ENCODE results near the gene MTA3.
"Not testable (repeated sequence)": the region's sequence is repeated elsewhere in the genome, so short reads cannot be mapped to it uniquely, and the experiment has no call there.

Gene MTA3

DNA sequence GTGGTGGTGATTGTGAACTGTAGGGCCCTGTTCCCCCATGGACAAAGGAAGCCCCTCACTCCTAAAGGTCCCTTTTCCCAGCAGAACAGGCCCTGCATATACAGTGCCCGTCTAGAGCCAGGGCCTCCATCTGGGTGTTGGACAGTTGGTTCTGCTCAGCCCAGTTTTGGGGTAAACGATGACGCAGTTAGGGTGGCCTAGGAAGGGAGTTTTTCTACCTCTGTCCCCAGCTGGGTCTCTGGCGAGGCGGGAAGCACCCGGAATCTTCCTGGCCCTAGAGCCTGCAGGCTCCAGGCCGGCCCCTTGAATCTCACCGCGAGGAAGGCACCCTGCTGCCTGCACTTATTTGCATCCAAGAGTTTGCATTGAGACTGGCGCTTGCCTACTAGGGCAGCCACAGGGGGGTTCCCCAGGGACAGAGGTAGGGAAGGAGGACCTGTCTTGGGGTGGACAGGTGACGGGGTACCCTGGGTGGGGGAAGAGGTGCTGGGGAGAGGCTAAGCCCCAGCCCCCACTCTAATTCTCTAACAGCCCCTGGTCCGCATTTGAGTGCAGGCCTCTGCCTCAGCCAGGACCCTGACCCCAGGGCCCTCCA is 529 bp upstream of the MTA3 start:
- ATAC-seq: peak; percentile 51

DNA sequence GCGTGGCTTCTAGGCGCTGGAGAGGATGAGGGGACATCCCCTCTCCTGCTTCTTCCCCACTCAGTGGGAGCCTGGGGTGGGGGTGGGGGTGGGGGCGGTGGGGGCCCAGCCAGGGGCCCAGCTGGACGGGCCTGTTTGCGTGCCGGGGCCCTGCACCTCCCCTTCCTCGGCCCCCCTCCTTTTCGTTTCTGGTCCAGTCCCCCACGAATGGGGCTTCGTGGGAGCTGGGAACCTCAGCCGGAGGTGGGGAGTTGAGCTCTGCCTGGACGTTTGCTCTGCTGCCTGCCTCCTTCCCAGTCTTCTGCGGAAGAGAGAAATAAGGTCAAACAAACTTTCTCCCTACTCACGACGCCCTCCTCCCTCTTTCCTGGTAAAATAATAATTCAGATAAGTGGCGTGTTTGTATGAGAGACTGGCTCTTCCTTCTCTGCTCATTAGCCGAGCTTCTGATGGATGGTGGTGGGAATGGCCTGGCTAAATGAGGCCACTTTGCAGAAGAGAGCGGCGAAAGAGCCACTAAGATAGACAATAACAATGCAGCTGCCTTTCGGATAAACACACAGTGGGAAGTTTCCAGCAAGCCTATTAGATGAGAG is 782 bp downstream of the MTA3 start:
- ATAC-seq (peak; percentile 4), DNase-seq (peak; percentile 25)

More for the DNA sequence above, 529 bp upstream of the MTA3 start:
- DNase-seq: peak; percentile 15

DNA sequence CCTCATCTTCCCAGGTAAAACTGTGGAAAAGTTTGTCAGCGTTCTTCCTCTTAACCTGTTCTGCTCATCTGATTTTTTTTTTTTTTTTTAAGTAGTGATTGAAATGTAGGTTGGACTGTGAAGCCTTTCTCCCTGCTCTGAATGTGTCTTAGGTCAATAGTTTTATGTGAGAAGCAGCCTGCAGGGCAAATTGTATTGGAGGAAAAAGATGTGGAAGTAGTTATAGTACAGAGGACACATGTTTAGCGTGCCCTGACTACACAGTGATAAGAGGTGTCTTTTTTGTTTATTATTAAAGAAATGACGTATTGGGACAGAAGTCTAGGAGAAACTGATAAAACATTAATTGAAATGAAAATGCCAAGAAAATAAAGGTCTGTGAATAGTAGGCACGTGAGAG is 1.5 kb downstream of the MTA3 start:
- no peak for ATAC-seq
- DNase-seq: no peak

DNA sequence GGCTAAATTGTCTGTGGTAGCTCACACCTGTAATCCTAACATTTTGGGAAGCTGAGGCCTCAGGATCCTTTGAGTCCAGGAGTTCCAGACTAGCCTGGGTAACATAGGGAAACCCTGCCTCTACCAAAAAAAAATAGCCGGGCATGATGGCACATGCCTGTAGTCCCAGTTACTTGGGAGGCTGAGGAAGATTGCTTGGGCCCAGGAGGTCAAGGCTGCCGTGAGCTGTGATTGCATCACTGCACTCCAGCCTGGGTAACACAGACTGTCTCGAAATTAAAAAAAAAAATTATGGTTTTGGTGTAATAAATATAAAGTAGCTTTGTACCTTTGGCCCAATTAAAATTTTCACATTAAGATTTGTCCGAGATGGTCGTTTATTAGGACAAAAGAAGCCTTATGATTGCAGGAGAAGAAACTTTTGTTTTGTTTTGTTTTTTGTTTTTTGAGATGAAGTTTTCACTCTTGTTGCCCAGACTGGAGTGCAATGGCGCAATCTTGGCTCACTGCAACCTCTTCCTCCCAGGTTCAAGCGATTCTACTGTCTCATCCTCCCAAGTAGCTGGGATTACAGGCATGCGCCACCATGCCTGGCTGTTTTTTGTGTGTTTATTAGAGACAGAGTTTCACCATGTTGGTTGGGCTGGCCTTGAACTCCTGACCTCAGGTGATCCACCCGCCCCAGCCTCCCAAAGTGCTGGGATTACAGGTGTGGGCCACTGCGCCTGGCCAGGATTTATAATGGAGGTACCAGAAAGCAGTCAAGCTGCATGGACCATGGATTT is 4.1 kb downstream of the MTA3 start:
- no peak for ATAC-seq
- no peak for DNase-seq

DNA sequence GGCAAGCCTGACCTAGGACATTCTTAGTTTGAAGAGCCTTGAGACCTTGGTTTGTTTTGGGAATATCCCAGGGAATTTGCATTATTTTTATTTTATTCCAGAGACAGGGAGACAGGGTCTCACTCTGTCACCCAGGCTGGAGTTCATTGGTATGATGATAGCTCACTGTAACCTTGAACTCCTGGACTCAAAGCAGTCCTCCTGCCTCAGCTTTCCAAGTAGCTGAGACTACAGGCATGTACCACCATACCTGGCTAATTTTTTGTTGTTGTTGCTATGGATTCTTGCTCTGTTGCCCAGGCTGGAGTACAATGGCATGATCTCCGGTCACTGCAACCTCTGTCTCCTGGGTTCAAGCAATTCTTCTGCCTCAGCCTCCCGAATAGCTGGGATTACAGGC is 4.8 kb downstream of the MTA3 start:
- ATAC-seq (no peak), DNase-seq (no peak)

DNA sequence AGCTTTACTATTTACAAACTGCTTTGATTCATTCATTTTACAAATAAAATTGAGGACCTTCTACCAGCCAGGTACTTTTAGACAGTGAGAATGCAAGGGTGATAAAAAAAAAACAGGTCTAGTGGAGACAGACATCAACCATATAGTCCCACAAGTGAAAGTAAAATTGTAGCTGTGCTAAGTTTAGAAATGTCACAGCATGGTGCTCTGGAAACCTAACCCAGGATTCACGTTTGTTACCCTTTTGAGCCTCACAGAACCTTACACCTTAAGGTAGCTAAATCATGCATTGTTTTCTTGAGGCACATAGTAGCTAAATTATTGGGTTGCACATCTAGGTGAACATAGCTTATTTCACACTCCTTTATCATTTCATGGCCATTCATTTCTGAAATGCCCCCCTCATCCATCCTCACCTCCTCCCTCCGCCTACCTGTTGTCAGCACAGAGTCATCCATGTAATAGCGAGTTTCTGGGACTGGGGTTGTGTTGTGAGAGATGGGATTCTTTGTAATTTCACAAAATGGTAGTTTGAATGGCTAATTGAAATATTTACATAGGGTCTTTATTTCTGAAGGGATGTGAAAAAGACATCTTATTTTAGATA is 7.1 kb downstream of the MTA3 start:
- ATAC-seq (peak; percentile 36), DNase-seq (no peak)

DNA sequence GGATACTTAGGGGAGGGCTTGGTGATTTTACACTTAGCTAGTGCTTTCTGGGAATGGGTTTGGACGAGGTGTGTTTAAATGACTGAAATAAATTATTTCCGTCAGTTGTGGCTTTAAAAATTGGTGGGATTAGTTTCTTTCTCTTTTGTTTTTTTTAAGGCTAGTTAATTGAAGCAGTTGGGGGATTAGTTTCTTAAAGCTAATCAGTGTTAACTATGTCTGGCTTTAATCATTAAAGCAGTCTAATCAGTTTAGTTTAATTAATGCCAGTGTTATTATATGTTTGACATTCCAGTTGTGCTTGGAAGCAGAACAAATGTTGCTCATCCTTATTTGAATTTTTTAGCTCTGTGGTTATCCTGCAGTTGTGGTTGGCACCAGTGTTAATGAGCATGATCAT is 10.2 kb downstream of the MTA3 start:
- DNase-seq (no peak), ATAC-seq (no peak)

DNA sequence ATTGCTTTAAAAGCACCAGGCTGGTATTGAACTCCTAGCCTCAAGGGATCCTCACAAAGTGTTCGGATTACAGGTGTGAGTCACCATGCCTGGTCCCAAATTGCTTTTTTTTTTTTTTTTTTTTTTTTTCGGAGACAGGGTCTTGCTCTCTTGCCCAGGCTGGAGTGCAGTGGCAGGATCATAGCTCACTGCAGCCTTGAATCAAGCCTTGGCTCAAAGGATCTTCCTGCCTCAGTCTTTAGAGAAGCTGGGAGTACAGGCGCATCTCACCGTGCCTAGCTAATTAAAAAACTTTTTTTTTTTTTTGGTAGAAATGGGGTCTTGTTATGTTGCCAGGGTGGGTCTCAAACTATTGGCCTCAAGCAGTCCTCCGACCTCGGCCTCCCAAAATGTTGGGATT is 12.8 kb downstream of the MTA3 start:
- no peak for ATAC-seq
- DNase-seq: no peak

DNA sequence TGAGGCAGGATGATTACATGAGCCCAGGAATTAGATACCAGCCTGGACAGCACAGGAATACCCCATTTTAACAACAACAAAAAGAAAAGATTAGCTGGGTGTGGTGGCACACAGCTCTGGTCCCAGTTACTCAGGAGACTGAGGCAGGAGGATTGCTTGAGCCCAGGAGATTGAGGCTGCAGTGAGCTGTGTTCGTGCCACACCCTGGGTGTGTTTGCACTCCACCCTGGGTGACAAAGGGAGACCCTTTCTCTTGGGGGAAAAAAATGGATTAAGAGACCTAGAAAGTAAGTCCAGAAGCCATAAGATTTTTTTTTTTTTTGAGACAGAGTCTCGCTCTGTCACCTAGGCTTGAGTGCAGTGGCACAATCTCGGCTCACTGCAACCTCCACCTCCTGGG is 16.2 kb downstream of the MTA3 start:
- not testable (repeated sequence) for DNase-seq, ATAC-seq

DNA sequence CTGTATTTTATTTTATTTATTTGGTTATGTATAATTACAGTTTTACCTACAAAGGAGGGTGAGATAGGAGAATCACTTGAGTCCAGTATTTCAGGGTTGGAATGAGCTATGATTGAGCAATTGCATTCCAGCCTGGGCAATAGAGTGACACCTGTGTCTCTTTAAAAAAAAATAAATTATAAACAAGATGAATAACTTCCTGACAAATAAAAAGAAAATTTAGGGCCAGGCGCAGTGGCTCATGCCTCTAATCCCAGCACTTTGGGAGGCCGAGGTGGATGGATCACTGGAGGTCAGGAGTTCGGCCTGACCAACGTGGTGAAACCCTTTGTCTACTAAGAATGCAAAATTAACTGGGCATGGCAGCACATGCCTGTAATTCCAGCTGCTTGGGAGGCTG is 17.3 kb downstream of the MTA3 start:
- no peak for ATAC-seq
- no peak for DNase-seq

DNA sequence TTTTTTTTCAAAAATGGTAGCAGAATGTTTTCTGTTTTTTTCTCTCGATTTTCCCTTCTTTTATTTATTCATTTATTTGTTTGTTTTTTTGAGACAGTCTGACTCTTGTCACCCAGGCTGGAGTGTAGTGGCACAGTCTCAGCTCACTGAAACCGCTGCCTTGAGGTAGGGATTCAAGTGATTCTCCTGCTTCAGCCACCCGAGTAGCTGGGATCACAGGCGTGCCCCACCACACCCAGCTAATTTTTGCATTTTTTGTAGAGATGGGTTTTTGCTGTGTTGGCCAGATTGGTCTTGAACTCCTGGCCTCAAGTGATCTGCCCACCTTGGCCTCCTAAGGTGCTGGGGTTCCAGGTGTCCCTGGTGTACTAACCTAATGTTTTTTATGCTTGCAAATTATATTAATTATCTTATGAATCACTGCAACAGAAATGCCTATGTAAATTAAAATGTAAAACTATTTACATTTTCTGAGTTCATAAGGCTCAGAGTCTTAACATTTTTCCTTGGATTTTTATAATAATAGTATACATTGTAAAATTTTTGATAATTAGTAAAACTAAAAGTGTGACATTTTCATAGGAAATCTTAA is 19.2 kb downstream of the MTA3 start:
- DNase-seq (no peak), ATAC-seq (no peak)

DNA sequence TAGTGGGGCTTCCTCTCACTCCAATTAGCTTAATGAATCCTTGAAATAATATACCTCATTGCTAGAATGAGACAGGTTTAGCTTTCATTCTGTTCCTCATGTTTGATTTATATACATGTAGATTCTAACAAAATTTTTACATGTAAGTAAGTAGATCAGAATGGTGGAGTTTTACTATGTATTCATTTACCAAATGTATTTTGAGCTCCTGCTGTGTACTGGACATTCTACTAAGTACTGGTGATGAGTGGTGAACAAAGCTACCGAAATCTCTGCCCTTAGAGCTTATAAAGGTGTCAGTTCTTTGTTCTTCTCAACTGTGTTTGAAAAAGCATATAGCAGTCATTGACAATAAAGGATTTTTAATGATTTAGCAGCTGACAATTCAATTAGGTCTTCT is 19.7 kb downstream of the MTA3 start:
- no peak for DNase-seq
- no peak for ATAC-seq

DNA sequence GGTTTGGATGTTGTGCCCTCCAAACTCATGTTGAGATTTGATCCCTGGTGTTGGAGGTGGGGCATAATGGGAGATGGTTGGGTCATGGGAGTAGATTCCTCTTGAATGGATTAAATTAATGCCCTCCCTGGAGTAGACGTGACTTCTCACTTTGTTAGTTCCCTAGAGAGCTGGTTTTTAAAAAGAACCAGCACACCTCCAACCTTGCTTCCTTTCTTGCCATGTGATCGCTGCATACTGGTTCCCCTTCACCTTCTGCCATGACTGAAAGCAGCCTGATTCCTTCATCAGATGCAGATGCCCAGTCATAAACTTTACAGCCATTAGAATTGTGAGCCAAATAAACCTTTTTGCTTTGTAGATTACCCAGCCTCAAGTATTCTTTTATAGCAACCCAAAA is 21.7 kb downstream of the MTA3 start:
- no peak for DNase-seq
- ATAC-seq: no peak

DNA sequence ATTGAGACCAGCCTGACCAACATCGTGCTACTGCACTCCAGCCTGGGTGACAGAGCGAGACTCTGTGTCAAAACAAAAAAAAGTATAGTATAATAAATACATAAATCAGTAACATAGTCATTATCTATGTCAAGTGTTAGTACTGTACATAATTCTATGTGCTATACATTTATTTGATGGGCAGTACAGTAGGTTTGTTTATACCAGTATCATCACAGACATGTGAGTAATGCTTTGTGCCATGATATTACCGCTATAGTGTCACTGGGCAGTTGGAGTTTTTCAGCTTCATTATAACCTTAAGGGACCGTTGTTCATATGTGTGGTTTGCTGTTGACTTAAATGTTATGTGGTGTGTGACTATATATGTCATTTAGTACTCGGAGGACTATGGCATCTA is 24.9 kb downstream of the MTA3 start:
- DNase-seq (no peak), ATAC-seq (no peak)

DNA sequence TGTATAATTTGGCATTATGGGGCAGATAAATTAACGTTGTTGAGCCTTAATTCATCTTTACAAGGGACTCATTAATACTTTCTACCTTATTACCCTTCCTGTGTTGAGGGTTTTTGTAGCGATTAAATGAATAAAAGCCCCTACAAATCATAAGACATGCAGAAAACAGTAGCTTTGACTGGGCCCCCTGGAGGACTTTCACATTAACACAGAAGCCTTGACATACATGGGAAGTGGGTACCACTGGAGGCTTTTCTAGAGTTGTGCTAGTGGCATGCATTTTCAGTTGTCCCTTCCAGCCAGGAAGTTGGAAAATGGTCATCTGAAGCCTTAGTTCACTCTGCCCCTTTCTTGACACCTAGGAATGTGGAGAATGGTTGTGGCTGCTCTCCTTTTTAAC is 30.2 kb downstream of the MTA3 start:
- ATAC-seq: no peak

DNA sequence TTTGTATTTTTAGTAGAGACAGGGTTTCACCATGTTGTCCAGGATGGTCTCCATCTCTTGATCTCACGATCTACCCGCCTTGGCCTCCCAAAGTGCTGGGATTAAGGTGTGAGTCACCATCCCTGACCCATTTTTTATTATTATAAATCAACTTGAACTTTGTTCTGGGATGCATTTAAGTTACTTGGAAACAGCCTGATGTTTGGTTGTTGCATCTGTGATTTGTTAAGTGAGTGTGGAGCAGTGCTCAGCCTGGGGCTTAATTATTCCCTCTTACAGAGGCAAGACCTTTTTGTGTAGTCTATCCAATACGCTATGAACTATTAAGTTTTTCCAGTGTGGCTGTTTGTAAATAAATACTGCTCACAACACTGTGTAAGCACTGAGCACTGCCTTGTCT is 32.6 kb downstream of the MTA3 start:
- DNase-seq (no peak), ATAC-seq (no peak)

More for the DNA sequence above, 30.2 kb downstream of the MTA3 start:
- DNase-seq: no peak

DNA sequence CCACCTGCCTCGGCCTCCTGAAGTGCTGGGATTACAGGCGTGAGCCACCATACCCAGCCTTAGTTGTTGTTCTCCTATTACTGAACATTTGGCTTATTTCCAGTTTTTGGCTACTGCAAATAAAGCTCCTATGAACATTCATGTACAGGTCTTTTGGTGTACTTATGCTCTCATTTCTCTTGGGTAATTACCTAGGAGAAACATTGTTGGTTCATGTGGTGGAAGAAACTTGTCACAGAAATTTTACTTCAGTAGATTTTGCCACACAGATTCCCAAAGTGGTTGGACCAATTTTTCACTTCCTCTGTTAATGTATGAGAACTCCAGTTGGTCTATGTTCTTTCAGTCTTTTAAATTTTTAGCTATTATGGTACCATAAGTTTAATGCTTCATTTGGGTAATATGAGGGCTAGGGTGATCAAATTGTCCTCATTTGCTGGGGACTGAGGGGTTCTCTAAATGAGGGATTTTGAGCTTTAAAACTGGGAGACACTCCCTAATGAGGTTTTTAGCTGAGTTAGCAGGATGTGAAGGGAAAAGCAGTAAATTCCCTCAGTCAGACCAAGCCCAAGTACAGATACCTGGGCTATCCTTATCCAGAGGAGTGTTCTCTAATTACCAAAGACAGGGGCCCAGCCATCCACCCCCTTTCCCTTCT is 33.9 kb downstream of the MTA3 start:
- DNase-seq (no peak), ATAC-seq (no peak)

DNA sequence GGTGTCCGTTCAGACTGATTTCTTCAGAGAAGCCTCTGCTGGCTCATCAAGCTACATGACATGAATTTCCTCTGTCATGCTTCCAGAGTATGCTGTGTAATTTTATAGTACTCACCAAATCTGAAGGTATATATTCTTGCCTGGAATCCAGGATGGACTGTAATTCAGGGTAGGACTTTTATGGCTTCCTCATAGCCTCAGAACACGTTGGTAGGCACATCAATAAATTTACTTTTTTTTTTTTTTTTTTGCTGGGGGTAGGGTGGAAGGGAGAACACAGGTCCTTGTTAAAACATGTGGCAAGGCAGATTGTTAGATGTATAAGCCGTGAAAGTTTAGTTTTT is 34.4 kb downstream of the MTA3 start:
- DNase-seq (no peak), ATAC-seq (no peak)

DNA sequence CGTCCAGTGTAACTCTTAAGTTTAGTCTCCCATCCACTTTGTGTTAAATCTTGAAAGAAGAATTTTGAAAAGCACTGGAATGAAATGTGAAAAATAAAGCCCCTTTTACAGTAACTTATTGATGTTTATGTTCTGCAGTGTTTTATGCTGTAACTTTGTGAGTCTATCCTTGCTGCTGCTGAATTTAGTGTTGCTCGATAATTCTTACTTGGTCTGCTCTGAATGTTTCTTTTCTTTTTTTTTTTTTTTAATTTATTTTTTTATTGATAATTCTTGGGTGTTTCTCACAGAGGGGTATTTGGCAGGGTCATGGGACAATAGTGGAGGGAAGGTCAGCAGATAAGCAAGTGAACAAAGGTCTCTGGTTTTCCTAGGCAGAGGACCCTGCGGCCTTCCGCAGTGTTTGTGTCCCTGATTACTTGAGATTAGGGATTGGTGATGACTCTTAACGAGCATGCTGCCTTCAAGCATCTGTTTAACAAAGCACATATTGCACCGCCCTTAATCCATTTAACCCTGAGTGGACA is 36.0 kb downstream of the MTA3 start:
- not testable (repeated sequence) for ATAC-seq, DNase-seq

DNA sequence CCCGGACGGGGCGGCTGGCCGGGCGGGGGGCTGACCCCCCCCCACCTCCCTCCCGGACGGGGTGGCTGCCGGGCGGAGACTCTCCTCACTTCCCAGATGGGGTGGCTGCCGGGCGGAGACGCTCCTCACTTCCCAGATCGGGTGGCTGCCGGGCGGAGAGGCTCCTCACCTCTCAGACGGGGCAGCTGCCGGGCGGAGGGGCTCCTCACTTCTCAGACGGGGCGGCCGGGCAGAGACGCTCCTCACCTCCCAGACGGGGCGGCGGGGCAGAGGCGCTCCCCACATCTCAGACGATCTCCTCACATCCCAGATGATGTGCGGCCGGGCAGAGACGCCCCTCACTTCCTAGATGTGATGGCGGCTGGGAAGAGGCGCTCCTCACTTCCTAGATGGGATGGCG is 37.7 kb downstream of the MTA3 start:
- DNase-seq, ATAC-seq: not testable (repeated sequence)

DNA sequence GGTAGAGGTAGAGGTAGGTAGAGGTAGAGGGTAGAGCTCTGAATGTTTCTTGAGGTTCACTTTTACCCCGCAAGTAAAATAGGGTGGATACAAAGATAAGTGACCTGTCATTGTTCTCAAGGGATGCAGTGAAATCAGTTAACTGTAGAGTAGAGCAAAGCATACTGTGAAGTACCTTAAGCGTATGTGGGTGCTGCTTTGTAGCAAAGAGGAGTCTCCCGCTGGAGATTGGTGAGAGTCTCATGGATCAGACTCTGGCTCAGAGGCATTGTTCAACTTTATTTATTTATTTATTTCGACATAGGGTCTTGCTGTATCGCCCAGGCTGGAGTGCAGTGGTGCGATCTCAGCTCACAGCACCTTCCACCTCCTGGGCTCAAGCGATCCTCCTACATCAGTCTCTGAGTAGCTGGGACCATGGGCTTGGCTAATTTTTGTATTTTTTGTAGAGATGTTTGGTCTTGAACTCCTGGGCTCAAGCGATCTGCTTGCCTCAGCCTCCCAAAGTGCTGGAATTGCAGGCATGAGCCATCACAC is 38.7 kb downstream of the MTA3 start:
- ATAC-seq: no peak
- DNase-seq: no peak

All from stimulated activated naive CD8-positive, alpha-beta T cell treated with anti-CD3 and anti-CD28 coated beads, Interleukin-15, Interleukin-2, amounts not matched to agents 100 U/mL and 50 U/mL, for 24 hours (primary cell).